HL-60 (cell line): Measurements from ENCODE around the gene ARHGEF17.

Source experiments
- GABPA ChIP-seq: IDR thresholded peaks from 2 replicates; pipeline ENCODE4 v1.6.1; 2012; ENCODE audit warnings: low read depth
- POLR2AphosphoS5 ChIP-seq: IDR thresholded peaks from 2 replicates; pipeline ENCODE4 v1.6.1; 2012; ENCODE audit warnings: low read depth
- TF ChIP-seq, protein P1 (sequence below): IDR thresholded peaks from one replicate; pipeline ENCODE4 v1.5.1; 2011; ENCODE audit warnings: low read length, control low read depth, inconsistent platforms; ENCODE audit not compliant: insufficient read depth

DNA sequence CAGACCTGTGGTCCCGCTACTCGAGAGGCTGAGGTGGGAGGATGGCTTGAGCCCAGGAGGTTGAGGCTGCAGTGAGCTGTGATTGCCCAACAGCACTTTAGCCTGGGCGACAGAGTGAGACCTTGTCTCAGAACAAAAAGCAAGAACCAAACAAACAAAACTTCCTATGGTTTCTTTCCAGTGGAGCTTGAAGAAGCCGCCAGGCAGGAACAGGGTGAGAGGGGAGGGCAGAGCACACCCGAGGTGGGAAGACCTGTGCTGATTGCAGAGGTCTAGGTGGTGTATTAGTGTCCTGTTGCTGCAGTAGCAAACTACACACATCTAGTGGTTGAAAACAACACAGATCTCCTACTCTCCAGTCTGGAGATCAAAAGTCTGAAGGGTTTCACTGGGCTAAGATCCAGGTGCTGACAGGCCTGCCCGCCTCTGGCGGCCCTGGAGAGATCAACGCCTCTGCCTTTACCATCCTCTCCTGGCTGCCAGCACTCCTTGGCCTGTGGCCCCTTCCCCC, 10.5 kb downstream of the ARHGEF17 start:
- TF ChIP-seq, protein P1, sequence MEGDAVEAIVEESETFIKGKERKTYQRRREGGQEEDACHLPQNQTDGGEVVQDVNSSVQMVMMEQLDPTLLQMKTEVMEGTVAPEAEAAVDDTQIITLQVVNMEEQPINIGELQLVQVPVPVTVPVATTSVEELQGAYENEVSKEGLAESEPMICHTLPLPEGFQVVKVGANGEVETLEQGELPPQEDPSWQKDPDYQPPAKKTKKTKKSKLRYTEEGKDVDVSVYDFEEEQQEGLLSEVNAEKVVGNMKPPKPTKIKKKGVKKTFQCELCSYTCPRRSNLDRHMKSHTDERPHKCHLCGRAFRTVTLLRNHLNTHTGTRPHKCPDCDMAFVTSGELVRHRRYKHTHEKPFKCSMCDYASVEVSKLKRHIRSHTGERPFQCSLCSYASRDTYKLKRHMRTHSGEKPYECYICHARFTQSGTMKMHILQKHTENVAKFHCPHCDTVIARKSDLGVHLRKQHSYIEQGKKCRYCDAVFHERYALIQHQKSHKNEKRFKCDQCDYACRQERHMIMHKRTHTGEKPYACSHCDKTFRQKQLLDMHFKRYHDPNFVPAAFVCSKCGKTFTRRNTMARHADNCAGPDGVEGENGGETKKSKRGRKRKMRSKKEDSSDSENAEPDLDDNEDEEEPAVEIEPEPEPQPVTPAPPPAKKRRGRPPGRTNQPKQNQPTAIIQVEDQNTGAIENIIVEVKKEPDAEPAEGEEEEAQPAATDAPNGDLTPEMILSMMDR = no peak
- TF ChIP-seq POLR2AphosphoS5 (no peak), GABPA (no peak)
